ENCODE results near the gene BTBD2. TPM values are rescaled to one million over a fixed set of nuclear protein-coding genes. Genes with fewer than 3 reads are reported as not detected.
A peak's percentile ranks its signal among the peaks of the same experiment; 100 is the strongest.

BTBD2 gene
- total RNA-seq, 1 experiment from 2014 or later, result 110 TPM

DNA sequence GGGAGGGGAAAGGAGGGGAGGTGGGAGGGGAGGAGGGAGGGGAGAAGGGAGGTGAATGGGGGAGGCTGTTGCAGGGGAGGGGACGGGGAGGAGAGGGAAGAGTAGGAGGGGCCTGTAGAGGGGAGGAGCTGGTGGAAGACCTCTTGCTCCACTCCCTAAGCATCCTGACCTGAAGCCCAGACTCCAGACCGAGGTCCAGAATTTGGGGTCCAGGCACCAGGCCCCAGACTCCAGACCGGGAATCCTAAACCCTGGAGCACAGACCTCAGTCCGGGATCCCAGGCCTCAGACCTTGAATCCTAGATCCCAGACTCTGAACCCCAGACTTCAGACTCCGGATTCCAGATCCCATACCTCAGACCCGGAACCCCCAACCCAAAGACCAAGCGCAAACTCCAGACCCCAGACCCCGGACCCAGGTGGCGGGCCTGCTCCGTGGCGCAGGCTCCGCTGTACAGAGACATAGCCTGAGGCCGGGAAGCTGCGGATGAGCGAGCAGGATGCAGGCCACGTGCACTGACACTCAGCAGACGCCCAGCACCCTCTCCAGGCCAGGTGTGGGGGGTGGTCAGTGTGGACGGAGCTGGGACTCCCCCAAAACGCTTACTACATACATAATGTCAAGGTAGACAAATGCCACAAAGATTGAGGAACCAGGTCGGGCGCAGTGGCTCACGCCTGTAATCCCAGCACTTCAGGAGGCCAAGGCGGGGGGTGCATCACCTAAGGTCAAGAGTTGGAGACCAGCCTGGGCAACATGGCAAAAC lies 710 bp upstream of the BTBD2 start:
- H3K27ac ChIP-seq (ENCODE audit: insufficient read length, low read depth, low read length), result no peak overlapping the region
- no peak overlapping the region for H3K9ac ChIP-seq (ENCODE audit: extremely low read depth, insufficient read length, low read length)
- H2AFZ ChIP-seq (ENCODE audit: low read length), result no peak overlapping the region
- no peaks in the 10 kb centered on the region for H4K20me1 ChIP-seq (ENCODE audit: control insufficient read depth, insufficient read depth, insufficient read length)
- no peak overlapping the region for H2BK5ac ChIP-seq (ENCODE audit: insufficient read length, low read length)
- peaks cover 12 to 19% (median 14%) of the 10 kb centered on the region in 3 experiments; a peak in 6 of 7 replicates for H3K36me3 Mint-ChIP-seq (ENCODE audit: insufficient read depth in 1 of 3, low read depth in 3 of 3)
- H3K14ac ChIP-seq (ENCODE audit: insufficient read depth, low read length), result no peak overlapping the region
- peak overlapping the region; percentile 32 to 71; a peak in 4 of 5 replicates for H3K4me3 Mint-ChIP-seq
- no peaks in the 10 kb centered on the region for H3K4me1 ChIP-seq (ENCODE audit: insufficient read depth, low read length)
- H3T11ph ChIP-seq (ENCODE audit: low read length), result no peak overlapping the region
- H2BK120ac ChIP-seq (ENCODE audit: low read depth, low read length, poor library complexity, severe bottlenecking), result no peak overlapping the region
- peak; percentile 81 for DNase-seq
- peaks cover 4% of the 10 kb centered on the region for H3K23me2 ChIP-seq (ENCODE audit: insufficient read length, low read depth, low read length, poor library complexity, severe bottlenecking)
- H3K18ac ChIP-seq (ENCODE audit: insufficient read length, low read depth, low read length), result no peak overlapping the region
- no peaks in the 10 kb centered on the region for H3K9me3 ChIP-seq (ENCODE audit: control insufficient read depth, low read depth, low read length)
- no peak overlapping the region for H3K23ac ChIP-seq (ENCODE audit: insufficient read length, low read depth, low read length)
- no peak overlapping the region for H2AK5ac ChIP-seq (ENCODE audit: insufficient read length, low read length)
- TF ChIP-seq, protein P1, sequence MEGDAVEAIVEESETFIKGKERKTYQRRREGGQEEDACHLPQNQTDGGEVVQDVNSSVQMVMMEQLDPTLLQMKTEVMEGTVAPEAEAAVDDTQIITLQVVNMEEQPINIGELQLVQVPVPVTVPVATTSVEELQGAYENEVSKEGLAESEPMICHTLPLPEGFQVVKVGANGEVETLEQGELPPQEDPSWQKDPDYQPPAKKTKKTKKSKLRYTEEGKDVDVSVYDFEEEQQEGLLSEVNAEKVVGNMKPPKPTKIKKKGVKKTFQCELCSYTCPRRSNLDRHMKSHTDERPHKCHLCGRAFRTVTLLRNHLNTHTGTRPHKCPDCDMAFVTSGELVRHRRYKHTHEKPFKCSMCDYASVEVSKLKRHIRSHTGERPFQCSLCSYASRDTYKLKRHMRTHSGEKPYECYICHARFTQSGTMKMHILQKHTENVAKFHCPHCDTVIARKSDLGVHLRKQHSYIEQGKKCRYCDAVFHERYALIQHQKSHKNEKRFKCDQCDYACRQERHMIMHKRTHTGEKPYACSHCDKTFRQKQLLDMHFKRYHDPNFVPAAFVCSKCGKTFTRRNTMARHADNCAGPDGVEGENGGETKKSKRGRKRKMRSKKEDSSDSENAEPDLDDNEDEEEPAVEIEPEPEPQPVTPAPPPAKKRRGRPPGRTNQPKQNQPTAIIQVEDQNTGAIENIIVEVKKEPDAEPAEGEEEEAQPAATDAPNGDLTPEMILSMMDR (conservative IDR thresholded peaks at IDR 0.05), result no peak
- no peaks in the 10 kb centered on the region; the same call in 1 of the 2 replicates for H3K27me3 Mint-ChIP-seq (ENCODE audit: low read depth)
- H4K8ac ChIP-seq (replicated peaks; ENCODE audit: insufficient read length, low read depth, low read length), result no peak overlapping the region
- H2BK20ac ChIP-seq (ENCODE audit: low read depth, low read length, poor library complexity, severe bottlenecking), result no peak overlapping the region
- no peaks in the 10 kb centered on the region for H3K79me1 ChIP-seq (ENCODE audit: insufficient read depth, low read depth, low read length, poor library complexity, severe bottlenecking)
- H3K4ac ChIP-seq (ENCODE audit: low read depth, low read length), result no peak overlapping the region
- no CpG with 5 or more reads among the region's 23 CpGs for WGBS (ENCODE audit: extremely low coverage, insufficient read length, low lambda C conversion rate)
- no peak overlapping the region for H3K4me2 ChIP-seq (ENCODE audit: insufficient read depth, insufficient read length, low read length)
- H4K5ac ChIP-seq (ENCODE audit: insufficient read length, low read depth, low read length), result no peak overlapping the region
- no peak overlapping the region for H2BK12ac ChIP-seq (ENCODE audit: insufficient read length, low read depth, low read length)
- H3K27ac Mint-ChIP-seq, result no peak overlapping the region
- peaks cover 5 to 20% of the 10 kb centered on the region in 2 experiments; a peak in 3 of 4 replicates for H3K4me1 Mint-ChIP-seq
- H3K9me3 Mint-ChIP-seq, result no peaks in the 10 kb centered on the region; a peak in 2 of 5 replicates
- H4K91ac ChIP-seq (ENCODE audit: insufficient read length, low read depth, low read length), result no peak overlapping the region
- no peaks in the 10 kb centered on the region for H3K27me3 ChIP-seq (ENCODE audit: insufficient read depth, low read length)
- H3K79me2 ChIP-seq (ENCODE audit: insufficient read depth, low read length), result no peaks in the 10 kb centered on the region; the same call in 1 of the 2 replicates
- H2BK15ac ChIP-seq (ENCODE audit: low read depth, low read length), result no peak overlapping the region
- no peak overlapping the region for H3K56ac ChIP-seq (ENCODE audit: insufficient read length, low read depth, low read length)
